ENCODE results near the gene S100A12.

S100A12 gene

GRCh38 chr1:153389973-153390879 is 14.8 kb upstream of the S100A12 start:
- Histone ChIP-seq H3K9me3 (ENCODE audit: control insufficient read depth, low read length) (no peaks in the 10 kb centered on the region), H3K27ac (ENCODE audit: insufficient read depth, low read depth, low read length, poor library complexity, severe bottlenecking) (no peak overlapping the region), H3K27me3 (ENCODE audit: control insufficient read depth, insufficient read depth, low read length, poor library complexity, severe bottlenecking) (no peaks in the 10 kb centered on the region), H3K36me3 (ENCODE audit: control insufficient read depth, insufficient read depth, low read length) (no peaks in the 10 kb centered on the region), H3K4me3 (ENCODE audit: insufficient read depth, low read depth, low read length) (no peak overlapping the region), H3K4me1 (ENCODE audit: control insufficient read depth, insufficient read depth, low read length) (no peaks in the 10 kb centered on the region)
- 89 to 92% methylated on average over 16 of the region's 17 CpGs for WGBS, 2 experiments

GRCh38 chr1:153389401-153389800 is 14.0 kb upstream of the S100A12 start:
- H3K9me3 ChIP-seq (ENCODE audit: control insufficient read depth, low read length) = no peaks in the 10 kb centered on the region
- 100% methylated on average over 1 of the region's 1 CpG for WGBS, 2 experiments
- no peak overlapping the region for H3K27ac ChIP-seq (ENCODE audit: insufficient read depth, low read depth, low read length, poor library complexity, severe bottlenecking)
- no peak overlapping the region for H3K4me3 ChIP-seq (ENCODE audit: insufficient read depth, low read depth, low read length)
- H3K4me1 ChIP-seq (ENCODE audit: control insufficient read depth, insufficient read depth, low read length) = no peaks in the 10 kb centered on the region
- H3K36me3 ChIP-seq (ENCODE audit: control insufficient read depth, insufficient read depth, low read length) = no peaks in the 10 kb centered on the region
- H3K27me3 ChIP-seq (ENCODE audit: control insufficient read depth, insufficient read depth, low read length, poor library complexity, severe bottlenecking) = no peaks in the 10 kb centered on the region

GRCh38 chr1:153387785-153388184 is 12.4 kb upstream of the S100A12 start:
- no peaks in the 10 kb centered on the region for H3K9me3 ChIP-seq (ENCODE audit: control insufficient read depth, low read length)
- no peaks in the 10 kb centered on the region for H3K36me3 ChIP-seq (ENCODE audit: control insufficient read depth, insufficient read depth, low read length)
- no peaks in the 10 kb centered on the region for H3K4me1 ChIP-seq (ENCODE audit: control insufficient read depth, insufficient read depth, low read length)
- WGBS, 2 experiments = 88 to 92% methylated on average over 4 of the region's 4 CpGs
- H3K27ac ChIP-seq (ENCODE audit: insufficient read depth, low read depth, low read length, poor library complexity, severe bottlenecking) = no peak overlapping the region
- H3K4me3 ChIP-seq (ENCODE audit: insufficient read depth, low read depth, low read length) = no peak overlapping the region
- H3K27me3 ChIP-seq (ENCODE audit: control insufficient read depth, insufficient read depth, low read length, poor library complexity, severe bottlenecking) = no peaks in the 10 kb centered on the region

- H3K27me3 ChIP-seq (ENCODE audit: control insufficient read depth, insufficient read depth, low read length, poor library complexity, severe bottlenecking) = no peaks in the 10 kb centered on the region
- no peaks in the 10 kb centered on the region for H3K36me3 ChIP-seq (ENCODE audit: control insufficient read depth, insufficient read depth, low read length)
- H3K4me1 ChIP-seq (ENCODE audit: control insufficient read depth, insufficient read depth, low read length) = no peaks in the 10 kb centered on the region
- H3K27ac ChIP-seq (ENCODE audit: insufficient read depth, low read depth, low read length, poor library complexity, severe bottlenecking) = no peak overlapping the region
- H3K9me3 ChIP-seq (ENCODE audit: control insufficient read depth, low read length) = no peaks in the 10 kb centered on the region
- WGBS, 2 experiments = 94 to 95% methylated on average over 4 of the region's 4 CpGs
- H3K4me3 ChIP-seq (ENCODE audit: insufficient read depth, low read depth, low read length) = no peak overlapping the region
These were observed 11.6 kb upstream of the S100A12 start for GRCh38 chr1:153387001-153387400.

- Histone ChIP-seq H3K36me3 (ENCODE audit: control insufficient read depth, insufficient read depth, low read length) (no peaks in the 10 kb centered on the region), H3K9me3 (ENCODE audit: control insufficient read depth, low read length) (no peaks in the 10 kb centered on the region), H3K27ac (ENCODE audit: insufficient read depth, low read depth, low read length, poor library complexity, severe bottlenecking) (no peak overlapping the region), H3K4me1 (ENCODE audit: control insufficient read depth, insufficient read depth, low read length) (no peaks in the 10 kb centered on the region), H3K4me3 (ENCODE audit: insufficient read depth, low read depth, low read length) (no peak overlapping the region), H3K27me3 (ENCODE audit: control insufficient read depth, insufficient read depth, low read length, poor library complexity, severe bottlenecking) (no peaks in the 10 kb centered on the region)
- WGBS, 2 experiments = 88 to 90% methylated on average over 5 of the region's 5 CpGs
These were observed 11.1 kb upstream of the S100A12 start for GRCh38 chr1:153386500-153386901.

- Histone ChIP-seq H3K4me3 (ENCODE audit: insufficient read depth, low read depth, low read length) (no peak overlapping the region), H3K4me1 (ENCODE audit: control insufficient read depth, insufficient read depth, low read length) (no peaks in the 10 kb centered on the region), H3K27ac (ENCODE audit: insufficient read depth, low read depth, low read length, poor library complexity, severe bottlenecking) (no peak overlapping the region), H3K36me3 (ENCODE audit: control insufficient read depth, insufficient read depth, low read length) (no peaks in the 10 kb centered on the region), H3K9me3 (ENCODE audit: control insufficient read depth, low read length) (no peaks in the 10 kb centered on the region), H3K27me3 (ENCODE audit: control insufficient read depth, insufficient read depth, low read length, poor library complexity, severe bottlenecking) (no peaks in the 10 kb centered on the region)
- 91 to 92% methylated on average over 4 of the region's 4 CpGs for WGBS, 2 experiments
These were observed 9.6 kb upstream of the S100A12 start for GRCh38 chr1:153384958-153385580.

- 94 to 96% methylated on average over 22 of the region's 23 CpGs for WGBS, 2 experiments
- Histone ChIP-seq H3K27me3 (ENCODE audit: control insufficient read depth, insufficient read depth, low read length, poor library complexity, severe bottlenecking) (no peaks in the 10 kb centered on the region), H3K4me1 (ENCODE audit: control insufficient read depth, insufficient read depth, low read length) (no peaks in the 10 kb centered on the region)
These were observed 5.3 kb upstream of the S100A12 start for GRCh38 chr1:153380711-153381110.

GRCh38 chr1:153379591-153379990 is 4.2 kb upstream of the S100A12 start:
- H3K9me3 ChIP-seq (ENCODE audit: control insufficient read depth, low read length) = no peaks in the 10 kb centered on the region
- H3K27me3 ChIP-seq (ENCODE audit: control insufficient read depth, insufficient read depth, low read length, poor library complexity, severe bottlenecking) = no peaks in the 10 kb centered on the region
- no peak overlapping the region for H3K27ac ChIP-seq (ENCODE audit: insufficient read depth, low read depth, low read length, poor library complexity, severe bottlenecking)
- H3K36me3 ChIP-seq (ENCODE audit: control insufficient read depth, insufficient read depth, low read length) = no peaks in the 10 kb centered on the region
- no peaks in the 10 kb centered on the region for H3K4me1 ChIP-seq (ENCODE audit: control insufficient read depth, insufficient read depth, low read length)
- 92 to 95% methylated on average over 10 of the region's 10 CpGs for WGBS, 2 experiments
- no peak overlapping the region for H3K4me3 ChIP-seq (ENCODE audit: insufficient read depth, low read depth, low read length)

More at GRCh38 chr1:153380711-153381110, 5.3 kb upstream of the S100A12 start:
- H3K9me3 ChIP-seq (ENCODE audit: control insufficient read depth, low read length) = no peaks in the 10 kb centered on the region
- no peak overlapping the region for H3K4me3 ChIP-seq (ENCODE audit: insufficient read depth, low read depth, low read length)
- H3K27ac ChIP-seq (ENCODE audit: insufficient read depth, low read depth, low read length, poor library complexity, severe bottlenecking) = no peak overlapping the region
- no peaks in the 10 kb centered on the region for H3K36me3 ChIP-seq (ENCODE audit: control insufficient read depth, insufficient read depth, low read length)

- Histone ChIP-seq H3K9me3 (ENCODE audit: control insufficient read depth, low read length) (no peaks in the 10 kb centered on the region), H3K4me3 (ENCODE audit: insufficient read depth, low read depth, low read length) (no peak overlapping the region), H3K4me1 (ENCODE audit: control insufficient read depth, insufficient read depth, low read length) (no peaks in the 10 kb centered on the region), H3K36me3 (ENCODE audit: control insufficient read depth, insufficient read depth, low read length) (no peaks in the 10 kb centered on the region), H3K27ac (ENCODE audit: insufficient read depth, low read depth, low read length, poor library complexity, severe bottlenecking) (no peak overlapping the region), H3K27me3 (ENCODE audit: control insufficient read depth, insufficient read depth, low read length, poor library complexity, severe bottlenecking) (no peaks in the 10 kb centered on the region)
- 71 to 94% methylated on average over 2 of the region's 2 CpGs for WGBS, 2 experiments
These were observed 1.4 kb downstream of the S100A12 start for GRCh38 chr1:153374071-153374470.

GRCh38 chr1:153372571-153372970 is 2.9 kb downstream of the S100A12 start:
- WGBS, 2 experiments = 87 to 89% methylated on average over 2 of the region's 2 CpGs

More at GRCh38 chr1:153372571-153372970, 2.9 kb downstream of the S100A12 start:
- Histone ChIP-seq H3K4me1 (ENCODE audit: control insufficient read depth, insufficient read depth, low read length) (no peaks in the 10 kb centered on the region), H3K27me3 (ENCODE audit: control insufficient read depth, insufficient read depth, low read length, poor library complexity, severe bottlenecking) (no peaks in the 10 kb centered on the region), H3K27ac (ENCODE audit: insufficient read depth, low read depth, low read length, poor library complexity, severe bottlenecking) (no peak overlapping the region), H3K4me3 (ENCODE audit: insufficient read depth, low read depth, low read length) (no peak overlapping the region), H3K9me3 (ENCODE audit: control insufficient read depth, low read length) (no peaks in the 10 kb centered on the region), H3K36me3 (ENCODE audit: control insufficient read depth, insufficient read depth, low read length) (no peaks in the 10 kb centered on the region)

All from ectodermal cell (in vitro differentiated cells).